ENCODE results near the gene PRKCH.

The PRKCH gene

GRCh38 chr14:61380984-61381383, 59.6 kb downstream of the PRKCH start:
- WGBS: 83% methylated on average over 3 of the region's 3 CpGs

GRCh38 chr14:61381553-61381952, 60.2 kb downstream of the PRKCH start:
- 93% methylated on average over 9 of the region's 9 CpGs for WGBS
- no peaks in the 10 kb centered on the region for H3K36me3 ChIP-seq (ENCODE audit: insufficient read depth, low read length)
- H3K27me3 ChIP-seq (ENCODE audit: insufficient read depth, low read length): no peaks in the 10 kb centered on the region

More at GRCh38 chr14:61380984-61381383, 59.6 kb downstream of the PRKCH start:
- no peaks in the 10 kb centered on the region for H3K27me3 ChIP-seq (ENCODE audit: insufficient read depth, low read length)
- H3K27ac ChIP-seq (ENCODE audit: low read depth, low read length): no peak overlapping the region
- H3K4me1 ChIP-seq (ENCODE audit: insufficient read depth, low read length): no peaks in the 10 kb centered on the region
- H3K9ac ChIP-seq (ENCODE audit: low read depth, low read length): no peak overlapping the region
- H3K36me3 ChIP-seq (ENCODE audit: insufficient read depth, low read length): no peaks in the 10 kb centered on the region
- no peak overlapping the region for H3K4me3 ChIP-seq (ENCODE audit: low read length)
- 0 out of 2 replicates have a peak, but pooled peaks cover 1% of the 10 kb centered on the region for H3K9me3 ChIP-seq (ENCODE audit: insufficient read depth, low read depth, low read length)

GRCh38 chr14:61382842-61383241, 61.5 kb downstream of the PRKCH start:
- 85% methylated on average over 2 of the region's 2 CpGs for WGBS

More at GRCh38 chr14:61381553-61381952, 60.2 kb downstream of the PRKCH start:
- Histone ChIP-seq H3K4me3 (ENCODE audit: low read length) (no peak overlapping the region), H3K4me1 (ENCODE audit: insufficient read depth, low read length) (0 out of 2 replicates have a peak, but pooled peaks cover 2% of the 10 kb centered on the region), H3K27ac (ENCODE audit: low read depth, low read length) (no peak overlapping the region), H3K9me3 (ENCODE audit: insufficient read depth, low read depth, low read length) (no peaks in the 10 kb centered on the region), H3K9ac (ENCODE audit: low read depth, low read length) (no peak overlapping the region)

GRCh38 chr14:61385002-61385685, 63.8 kb downstream of the PRKCH start:
- Histone ChIP-seq H3K27ac (ENCODE audit: low read depth, low read length) (no peak overlapping the region), H3K36me3 (ENCODE audit: insufficient read depth, low read length) (no peaks in the 10 kb centered on the region), H3K9me3 (ENCODE audit: insufficient read depth, low read depth, low read length) (no peaks in the 10 kb centered on the region), H3K9ac (ENCODE audit: low read depth, low read length) (no peak overlapping the region), H3K4me1 (ENCODE audit: insufficient read depth, low read length) (0 out of 2 replicates have a peak, but pooled peaks cover 5% of the 10 kb centered on the region), H3K27me3 (ENCODE audit: insufficient read depth, low read length) (no peaks in the 10 kb centered on the region), H3K4me3 (ENCODE audit: low read length) (no peak overlapping the region)
- WGBS: 95% methylated on average over 6 of the region's 6 CpGs

More at GRCh38 chr14:61382842-61383241, 61.5 kb downstream of the PRKCH start:
- Histone ChIP-seq H3K4me3 (ENCODE audit: low read length) (no peak overlapping the region), H3K36me3 (ENCODE audit: insufficient read depth, low read length) (no peaks in the 10 kb centered on the region), H3K4me1 (ENCODE audit: insufficient read depth, low read length) (0 out of 2 replicates have a peak, but pooled peaks cover 5% of the 10 kb centered on the region), H3K9me3 (ENCODE audit: insufficient read depth, low read depth, low read length) (no peaks in the 10 kb centered on the region), H3K27ac (ENCODE audit: low read depth, low read length) (no peak overlapping the region), H3K9ac (ENCODE audit: low read depth, low read length) (no peak overlapping the region), H3K27me3 (ENCODE audit: insufficient read depth, low read length) (no peaks in the 10 kb centered on the region)

- H3K36me3 ChIP-seq (ENCODE audit: insufficient read depth, low read length): no peaks in the 10 kb centered on the region
- H3K4me1 ChIP-seq (ENCODE audit: insufficient read depth, low read length): 0 out of 2 replicates have a peak, but pooled peaks cover 5% of the 10 kb centered on the region
- H3K9ac ChIP-seq (ENCODE audit: low read depth, low read length): no peak overlapping the region
- no peaks in the 10 kb centered on the region for H3K9me3 ChIP-seq (ENCODE audit: insufficient read depth, low read depth, low read length)
- H3K27me3 ChIP-seq (ENCODE audit: insufficient read depth, low read length): no peaks in the 10 kb centered on the region
- WGBS: 90% methylated on average over 9 of the region's 9 CpGs
- no peak overlapping the region for H3K4me3 ChIP-seq (ENCODE audit: low read length)
- H3K27ac ChIP-seq (ENCODE audit: low read depth, low read length): no peak overlapping the region
These were observed 64.9 kb downstream of the PRKCH start for GRCh38 chr14:61386173-61386772.

GRCh38 chr14:61387076-61387475, 65.7 kb downstream of the PRKCH start:
- H3K27me3 ChIP-seq (ENCODE audit: insufficient read depth, low read length): no peaks in the 10 kb centered on the region
- H3K4me1 ChIP-seq (ENCODE audit: insufficient read depth, low read length): 0 out of 2 replicates have a peak, but pooled peaks cover 5% of the 10 kb centered on the region
- H3K4me3 ChIP-seq (ENCODE audit: low read length): no peak overlapping the region
- no peak overlapping the region for H3K27ac ChIP-seq (ENCODE audit: low read depth, low read length)
- H3K9me3 ChIP-seq (ENCODE audit: insufficient read depth, low read depth, low read length): no peaks in the 10 kb centered on the region
- 75% methylated on average over 4 of the region's 4 CpGs for WGBS
- H3K9ac ChIP-seq (ENCODE audit: low read depth, low read length): no peak overlapping the region
- no peaks in the 10 kb centered on the region for H3K36me3 ChIP-seq (ENCODE audit: insufficient read depth, low read length)

GRCh38 chr14:61388173-61388975, 67.0 kb downstream of the PRKCH start:
- no peaks in the 10 kb centered on the region for H3K9me3 ChIP-seq (ENCODE audit: insufficient read depth, low read depth, low read length)
- H3K4me3 ChIP-seq (ENCODE audit: low read length): no peak overlapping the region
- H3K27me3 ChIP-seq (ENCODE audit: insufficient read depth, low read length): no peaks in the 10 kb centered on the region
- no peak overlapping the region for H3K27ac ChIP-seq (ENCODE audit: low read depth, low read length)
- 92% methylated on average over 7 of the region's 7 CpGs for WGBS
- 0 out of 2 replicates have a peak, but pooled peaks cover 5% of the 10 kb centered on the region for H3K4me1 ChIP-seq (ENCODE audit: insufficient read depth, low read length)
- no peaks in the 10 kb centered on the region for H3K36me3 ChIP-seq (ENCODE audit: insufficient read depth, low read length)
- H3K9ac ChIP-seq (ENCODE audit: low read depth, low read length): no peak overlapping the region

GRCh38 chr14:61388976-61389576, 67.7 kb downstream of the PRKCH start:
- H3K9me3 ChIP-seq (ENCODE audit: insufficient read depth, low read depth, low read length): no peaks in the 10 kb centered on the region
- no peak overlapping the region for H3K9ac ChIP-seq (ENCODE audit: low read depth, low read length)

GRCh38 chr14:61391119-61391518, 69.7 kb downstream of the PRKCH start:
- Histone ChIP-seq H3K4me1 (ENCODE audit: insufficient read depth, low read length) (0 out of 2 replicates have a peak, but pooled peaks cover 5% of the 10 kb centered on the region), H3K27me3 (ENCODE audit: insufficient read depth, low read length) (no peaks in the 10 kb centered on the region), H3K9me3 (ENCODE audit: insufficient read depth, low read depth, low read length) (no peaks in the 10 kb centered on the region), H3K36me3 (ENCODE audit: insufficient read depth, low read length) (no peaks in the 10 kb centered on the region), H3K9ac (ENCODE audit: low read depth, low read length) (no peak overlapping the region), H3K4me3 (ENCODE audit: low read length) (no peak overlapping the region), H3K27ac (ENCODE audit: low read depth, low read length) (no peak overlapping the region)
- 90% methylated on average over 3 of the region's 3 CpGs for WGBS

More at GRCh38 chr14:61388976-61389576, 67.7 kb downstream of the PRKCH start:
- WGBS: 93% methylated on average over 5 of the region's 5 CpGs
- 0 out of 2 replicates have a peak, but pooled peaks cover 5% of the 10 kb centered on the region for H3K4me1 ChIP-seq (ENCODE audit: insufficient read depth, low read length)
- H3K27ac ChIP-seq (ENCODE audit: low read depth, low read length): no peak overlapping the region
- H3K4me3 ChIP-seq (ENCODE audit: low read length): no peak overlapping the region
- no peaks in the 10 kb centered on the region for H3K36me3 ChIP-seq (ENCODE audit: insufficient read depth, low read length)
- no peaks in the 10 kb centered on the region for H3K27me3 ChIP-seq (ENCODE audit: insufficient read depth, low read length)

GRCh38 chr14:61392297-61392696, 70.9 kb downstream of the PRKCH start:
- Histone ChIP-seq H3K4me1 (ENCODE audit: insufficient read depth, low read length) (no peaks in the 10 kb centered on the region), H3K27me3 (ENCODE audit: insufficient read depth, low read length) (no peaks in the 10 kb centered on the region), H3K4me3 (ENCODE audit: low read length) (no peak overlapping the region), H3K9me3 (ENCODE audit: insufficient read depth, low read depth, low read length) (no peaks in the 10 kb centered on the region), H3K27ac (ENCODE audit: low read depth, low read length) (no peak overlapping the region), H3K9ac (ENCODE audit: low read depth, low read length) (no peak overlapping the region), H3K36me3 (ENCODE audit: insufficient read depth, low read length) (no peaks in the 10 kb centered on the region)
- WGBS: 89% methylated on average over 1 of the region's 1 CpG
